Endothelial cell of umbilical vein (primary cell): ENCODE measurements around the gene MAPK9. TPM values are rescaled to one million over a fixed set of nuclear protein-coding genes. Genes with fewer than 3 reads are reported as not detected.

ENCODE experiments used
- BruUV-seq: library from RNA; stranded (reverse); fragments of 400-500 nt; replicated peaks from 2 replicates; lab custom pipeline; 2021; lab: Mats Ljungman, UMichigan
- CTCF ChIA-PET: fragments of 300-600, 350-600 bp; sonication (Branson Sonifier 250); formaldehyde crosslinking; loops from one replicate; lab custom pipeline; 2021; ENCODE audit warnings: antibody characterized with exemption, inconsistent platforms; lab: Charles Lee
- POLR2A ChIA-PET: fragments of 300-600, 350-600 bp; sonication (Branson Sonifier 250); formaldehyde crosslinking; loops from one replicate; lab custom pipeline; 2021; ENCODE audit warnings: antibody characterized with exemption, inconsistent platforms; lab: Charles Lee
- DNase-seq: peaks from one replicate; pipeline ENCODE4 v3.0.0-alpha.2; 2011; ENCODE audit warnings: low read depth, low spot score
- FAIRE-seq: peaks from 2 replicates; lab custom pipeline; 2011; peaks lifted over from hg19 to GRCh38; lab: Jason Lieb, UNC
- H2AFZ ChIP-seq: 2 replicates; pipeline ENCODE4 v1.6.0; 2012; ENCODE audit warnings: low read depth, low read length, control low read depth, inconsistent platforms
- H3K27ac ChIP-seq: 2 replicates; pipeline ENCODE4 v1.5.1; 2011; ENCODE audit warnings: low read depth, mild to moderate bottlenecking, control low read depth, low read length, moderate library complexity; ENCODE audit not compliant: insufficient read depth
- H3K27me3 ChIP-seq, 2 experiments: 2 replicates each; pipeline versions ENCODE4 v1.6.0 to v1.6.1; 2011; ENCODE audit warnings: low read length in 2 of 2, mixed read lengths in 1 of 2; ENCODE audit not compliant: control insufficient read depth in 2 of 2, insufficient read depth in 2 of 2
- H3K36me3 ChIP-seq, 2 experiments: 2 replicates in 1 of 2; 3 replicates in 1 of 2; pipeline ENCODE4 v1.5.1; 2011; ENCODE audit warnings: low read length in 2 of 2, mild to moderate bottlenecking in 1 of 2, moderate library complexity in 1 of 2; ENCODE audit not compliant: control insufficient read depth in 2 of 2, insufficient read depth in 2 of 2; ENCODE audit errors: extremely low read depth in 1 of 2
- H3K4me1 ChIP-seq: 3 replicates; pipeline ENCODE4 v1.5.1; 2011; ENCODE audit warnings: mild to moderate bottlenecking, low read length; ENCODE audit not compliant: control insufficient read depth, insufficient read depth; ENCODE audit errors: extremely low read depth
- H3K4me2 ChIP-seq: 2 replicates; pipeline ENCODE4 v1.6.1; 2011; ENCODE audit warnings: low read length, control low read depth, mixed read lengths; ENCODE audit not compliant: insufficient read depth
- H3K4me3 ChIP-seq, 3 experiments: fragments of 200-600 bp in 1 of 3; sonication (generic), shearing (Covaris generic) in 1 of 3; replicated peaks in 1 of 3; 2 replicates each; pipeline ENCODE4 v1.5.1; 2011 to 2016; ENCODE audit warnings: control low read depth in 3 of 3, low read length in 3 of 3, mild to moderate bottlenecking in 2 of 3, inconsistent platforms in 1 of 3, low read depth in 1 of 3, moderate library complexity in 1 of 3; ENCODE audit not compliant: insufficient read depth in 1 of 3
- H3K79me2 ChIP-seq: 2 replicates; pipeline ENCODE4 v1.6.0; 2012; ENCODE audit warnings: low read length, inconsistent platforms; ENCODE audit not compliant: control insufficient read depth, insufficient read depth
- H3K9ac ChIP-seq: replicated peaks from 2 replicates; pipeline ENCODE3; 2011; ENCODE audit warnings: low read length, control low read depth; ENCODE audit not compliant: insufficient read depth; ENCODE audit errors: extremely low read depth
- H3K9me1 ChIP-seq: replicated peaks from 3 replicates; pipeline ENCODE4 v1.6.0; 2011; ENCODE audit warnings: mild to moderate bottlenecking, low read length; ENCODE audit not compliant: control insufficient read depth, insufficient read depth; ENCODE audit errors: extremely low read depth
- H3K9me3 ChIP-seq: replicated peaks from 2 replicates; pipeline ENCODE4 v1.5.1; 2012; ENCODE audit warnings: low read length, inconsistent platforms; ENCODE audit not compliant: control insufficient read depth, insufficient read depth
- H4K20me1 ChIP-seq: replicated peaks from 2 replicates; pipeline ENCODE3; 2011; ENCODE audit warnings: mild to moderate bottlenecking, low read length; ENCODE audit not compliant: control insufficient read depth, insufficient read depth; ENCODE audit errors: extremely low read depth
- EZH2 ChIP-seq: IDR thresholded peaks from 2 replicates; pipeline ENCODE4 v1.6.1; 2012; ENCODE audit warnings: borderline replicate concordance, low read depth, mild to moderate bottlenecking, moderate library complexity, low read length, inconsistent platforms; ENCODE audit not compliant: severe bottlenecking
- GATA2 ChIP-seq: IDR thresholded peaks from 2 replicates; pipeline ENCODE4 v1.7.0; 2011; ENCODE audit warnings: low read depth, mild to moderate bottlenecking, moderate library complexity, mixed read lengths, low read length; ENCODE audit not compliant: insufficient read length, insufficient read depth
- MYC ChIP-seq: IDR thresholded peaks from one replicate; pipeline ENCODE4 v1.6.1; 2011; ENCODE audit warnings: mild to moderate bottlenecking, low read depth, low read length
- POLR2A ChIP-seq: IDR thresholded peaks from 2 replicates; pipeline ENCODE4 v1.6.1; 2012; ENCODE audit warnings: low read depth, mild to moderate bottlenecking, control low read depth, low read length
- POLR2AphosphoS5 ChIP-seq: IDR thresholded peaks from 2 replicates; pipeline ENCODE4 v1.6.1; 2012; ENCODE audit warnings: low read depth, mild to moderate bottlenecking, control low read depth, low read length, moderate library complexity; ENCODE audit not compliant: insufficient read depth
- dilution Hi-C: fragments of 300-500 bp; cut with MboI; formaldehyde crosslinking; loops from one replicate; pipeline ENCODE4 v1.15.0; 2019; ENCODE audit warnings: low sequenced_read_pairs; ENCODE audit not compliant: extremely low pct_ligation_motif_present
- intact Hi-C: fragments of 100-400 bp; cut with micrococcal nuclease; formaldehyde crosslinking; loops from one replicate; pipeline ENCODE4 v1.10.0; 2022
- polyA plus RNA-seq, 4 experiments: library from polyadenylated mRNA; depleted of rRNA in 3 of 4; stranded (reverse) in 3 of 4; unstranded in 1 of 4; fragments of >200 nt; gene quantifications; 2 replicates each; pipeline versions ENCODE4 v1.2.1 to v1.2.3, GENCODE V29; 2011 to 2012; ENCODE audit warnings: missing spikeins in 1 of 4
- total RNA-seq: library from RNA; stranded (reverse); gene quantifications from 2 replicates; pipeline ENCODE4 v1.2.3, GENCODE V29; 2021
- TF ChIP-seq, protein P1 (sequence below), 2 donors: IDR thresholded peaks; 1 replicate in 1 of 2; 2 replicates in 1 of 2; pipeline ENCODE4 v1.5.1; 2011; ENCODE audit warnings: low read length in 2 of 2, mild to moderate bottlenecking in 2 of 2, moderate library complexity in 2 of 2, control low read depth in 1 of 2, inconsistent platforms in 1 of 2, low read depth in 1 of 2; ENCODE audit not compliant: insufficient read depth in 1 of 2; ENCODE audit errors: extremely low read depth in 1 of 2
- TF ChIP-seq, protein P2 (sequence below): IDR thresholded peaks from 2 replicates; pipeline ENCODE4 v1.6.1; 2011; ENCODE audit not compliant: insufficient read depth, insufficient read length

MAPK9 gene
- total and polyA plus RNA-seq, 2 donors (not counting 3 experiments of a cell fraction or from before 2014, with no cell fraction given), result 24.6 to 34.8 TPM

DNA sequence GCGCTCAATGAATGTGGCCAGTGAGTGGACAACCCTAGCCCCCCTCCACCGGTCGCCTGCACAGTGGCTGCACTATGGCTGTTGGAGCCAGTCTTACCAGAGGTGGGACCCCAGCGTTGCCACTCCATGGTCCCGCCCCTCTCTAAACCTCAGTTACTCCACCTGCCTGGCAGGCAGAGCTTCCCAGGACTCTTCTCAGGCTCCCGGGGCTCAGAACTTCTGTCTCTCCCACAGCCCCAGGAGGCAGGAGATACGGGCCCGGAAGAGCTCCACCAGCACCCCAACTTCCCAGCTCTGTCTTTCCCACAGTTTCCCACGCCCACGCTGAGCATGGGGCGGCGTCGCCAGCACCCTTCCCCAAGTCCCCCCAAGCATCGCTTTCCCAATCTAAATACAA, 83.8 kb downstream of the MAPK9 start:
- H3K9me1 ChIP-seq, result no peaks in the 10 kb centered on the region
- intact Hi-C loops (loop anchor here (2.0 kb wide), 1 partner anchor 121 kb away; no protein-coding TSS in a partner anchor), dilution Hi-C loops (no loop called here)
- ChIA-PET POLR2A (no interaction called here), CTCF (interaction anchor here (0.9 to 2.4 kb wide), 13 partner anchors 8 to 398 kb away, joined by 3 to 36 read pairs (median 6); no protein-coding TSS in a partner anchor)
- H3K4me2 ChIP-seq, result no peak overlapping the region
- H3K36me3 ChIP-seq, result no peaks in the 10 kb centered on the region
- no peaks in the 10 kb centered on the region for H3K79me2 ChIP-seq
- H3K9me3 ChIP-seq, result no peaks in the 10 kb centered on the region
- peaks cover 10 to 21% of the 10 kb centered on the region in 2 experiments for H3K27me3 ChIP-seq
- BruUV-seq, result no TSS peak
- no peak overlapping the region for H3K27ac ChIP-seq
- H3K4me3 ChIP-seq, result no peak overlapping the region
- no peak for TF ChIP-seq GATA2
- TF ChIP-seq MYC, result no peak
- TF ChIP-seq, protein P1, sequence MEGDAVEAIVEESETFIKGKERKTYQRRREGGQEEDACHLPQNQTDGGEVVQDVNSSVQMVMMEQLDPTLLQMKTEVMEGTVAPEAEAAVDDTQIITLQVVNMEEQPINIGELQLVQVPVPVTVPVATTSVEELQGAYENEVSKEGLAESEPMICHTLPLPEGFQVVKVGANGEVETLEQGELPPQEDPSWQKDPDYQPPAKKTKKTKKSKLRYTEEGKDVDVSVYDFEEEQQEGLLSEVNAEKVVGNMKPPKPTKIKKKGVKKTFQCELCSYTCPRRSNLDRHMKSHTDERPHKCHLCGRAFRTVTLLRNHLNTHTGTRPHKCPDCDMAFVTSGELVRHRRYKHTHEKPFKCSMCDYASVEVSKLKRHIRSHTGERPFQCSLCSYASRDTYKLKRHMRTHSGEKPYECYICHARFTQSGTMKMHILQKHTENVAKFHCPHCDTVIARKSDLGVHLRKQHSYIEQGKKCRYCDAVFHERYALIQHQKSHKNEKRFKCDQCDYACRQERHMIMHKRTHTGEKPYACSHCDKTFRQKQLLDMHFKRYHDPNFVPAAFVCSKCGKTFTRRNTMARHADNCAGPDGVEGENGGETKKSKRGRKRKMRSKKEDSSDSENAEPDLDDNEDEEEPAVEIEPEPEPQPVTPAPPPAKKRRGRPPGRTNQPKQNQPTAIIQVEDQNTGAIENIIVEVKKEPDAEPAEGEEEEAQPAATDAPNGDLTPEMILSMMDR (IDR thresholded peaks at IDR 0.05; ENCODE audit: extremely low read depth in 1 of 2, insufficient read depth in 1 of 2, low read depth in 1 of 2, low read length in 2 of 2), result no peak
- TF ChIP-seq, protein P2, sequence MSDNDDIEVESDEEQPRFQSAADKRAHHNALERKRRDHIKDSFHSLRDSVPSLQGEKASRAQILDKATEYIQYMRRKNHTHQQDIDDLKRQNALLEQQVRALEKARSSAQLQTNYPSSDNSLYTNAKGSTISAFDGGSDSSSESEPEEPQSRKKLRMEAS, result no peak
- peak; percentile 4 for TF ChIP-seq EZH2
- TF ChIP-seq POLR2AphosphoS5, result no peak
- no peak for TF ChIP-seq POLR2A
- no peak for DNase-seq
- no peak overlapping the region for H3K9ac ChIP-seq
- H2AFZ ChIP-seq, result no peak overlapping the region
- H4K20me1 ChIP-seq, result no peaks in the 10 kb centered on the region
- peaks cover 3% of the 10 kb centered on the region for H3K4me1 ChIP-seq
- no peak for FAIRE-seq
